Mesothelial cell of epicardium (in vitro differentiated cells): ENCODE results near the gene CEP112. TPM values are rescaled to one million over a fixed set of nuclear protein-coding genes. Genes with fewer than 3 reads are reported as not detected.

Experiments used
- DNase-seq, 2 experiments: peaks; one replicate each; pipeline ENCODE4 v3.0.0; 2021; ENCODE audit warnings: low spot score in 2 of 2; ENCODE audit not compliant: unreplicated experiment in 2 of 2
- H3K27ac Mint-ChIP-seq: 2 replicates; pipeline ENCODE4 v1.8.0; 2021; ENCODE audit warnings: mixed read lengths
- H3K27me3 Mint-ChIP-seq: 2 replicates; pipeline ENCODE4 v1.8.0; 2021; ENCODE audit warnings: low read depth, mixed read lengths
- H3K36me3 Mint-ChIP-seq: 2 replicates; pipeline ENCODE4 v1.8.0; 2021; ENCODE audit warnings: mixed read lengths
- H3K4me1 Mint-ChIP-seq: 2 replicates; pipeline ENCODE4 v1.8.0; 2021; ENCODE audit warnings: mixed read lengths
- H3K4me3 Mint-ChIP-seq: 2 replicates; pipeline ENCODE4 v1.8.0; 2021; ENCODE audit warnings: mild to moderate bottlenecking, moderate library complexity, mixed read lengths
- H3K9me3 Mint-ChIP-seq: 2 replicates; pipeline ENCODE4 v1.8.0; 2021; ENCODE audit warnings: mixed read lengths
- total RNA-seq: library from RNA; stranded (reverse); gene quantifications from 3 replicates; pipeline ENCODE4 v1.2.1, GENCODE V29; 2021
- TF ChIP-seq, protein P1 (sequence below): fragments of 200-600 bp; sonication (generic); IDR thresholded peaks from one replicate; pipeline ENCODE4 v1.5.0; 2021; ENCODE audit warnings: antibody characterized with exemption; ENCODE audit not compliant: unreplicated experiment

CEP112 gene
- total RNA-seq, 1 donor from 2014 or later, result 24.0 TPM

DNA sequence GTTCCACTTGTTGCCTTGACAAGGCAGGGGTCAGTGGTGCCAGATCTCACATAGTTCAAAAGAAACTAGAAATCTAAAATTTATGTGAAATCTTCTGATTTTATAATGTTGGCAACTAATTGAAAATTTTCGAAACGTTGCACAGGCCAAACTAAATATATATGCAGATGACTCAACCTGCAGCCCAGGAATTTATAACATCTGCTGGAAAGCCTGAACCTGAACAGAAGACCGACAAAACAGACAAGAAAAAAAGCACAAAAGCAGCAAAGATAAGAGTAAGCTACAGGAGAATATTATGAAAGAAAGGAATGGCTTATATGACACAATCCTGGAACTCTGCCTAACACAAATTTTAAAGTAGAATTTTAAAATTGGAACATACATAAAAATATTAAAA, 207.6 kb downstream of the CEP112 start:
- Mint-ChIP-seq H3K4me3 (no peak overlapping the region), H3K4me1 (no peaks in the 10 kb centered on the region), H3K36me3 (peaks cover 8% of the 10 kb centered on the region), H3K27me3 (no peaks in the 10 kb centered on the region), H3K9me3 (peaks cover 27% of the 10 kb centered on the region), H3K27ac (no peak overlapping the region)
- DNase-seq, result no peak
- TF ChIP-seq, protein P1, sequence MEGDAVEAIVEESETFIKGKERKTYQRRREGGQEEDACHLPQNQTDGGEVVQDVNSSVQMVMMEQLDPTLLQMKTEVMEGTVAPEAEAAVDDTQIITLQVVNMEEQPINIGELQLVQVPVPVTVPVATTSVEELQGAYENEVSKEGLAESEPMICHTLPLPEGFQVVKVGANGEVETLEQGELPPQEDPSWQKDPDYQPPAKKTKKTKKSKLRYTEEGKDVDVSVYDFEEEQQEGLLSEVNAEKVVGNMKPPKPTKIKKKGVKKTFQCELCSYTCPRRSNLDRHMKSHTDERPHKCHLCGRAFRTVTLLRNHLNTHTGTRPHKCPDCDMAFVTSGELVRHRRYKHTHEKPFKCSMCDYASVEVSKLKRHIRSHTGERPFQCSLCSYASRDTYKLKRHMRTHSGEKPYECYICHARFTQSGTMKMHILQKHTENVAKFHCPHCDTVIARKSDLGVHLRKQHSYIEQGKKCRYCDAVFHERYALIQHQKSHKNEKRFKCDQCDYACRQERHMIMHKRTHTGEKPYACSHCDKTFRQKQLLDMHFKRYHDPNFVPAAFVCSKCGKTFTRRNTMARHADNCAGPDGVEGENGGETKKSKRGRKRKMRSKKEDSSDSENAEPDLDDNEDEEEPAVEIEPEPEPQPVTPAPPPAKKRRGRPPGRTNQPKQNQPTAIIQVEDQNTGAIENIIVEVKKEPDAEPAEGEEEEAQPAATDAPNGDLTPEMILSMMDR, result no peak

DNA sequence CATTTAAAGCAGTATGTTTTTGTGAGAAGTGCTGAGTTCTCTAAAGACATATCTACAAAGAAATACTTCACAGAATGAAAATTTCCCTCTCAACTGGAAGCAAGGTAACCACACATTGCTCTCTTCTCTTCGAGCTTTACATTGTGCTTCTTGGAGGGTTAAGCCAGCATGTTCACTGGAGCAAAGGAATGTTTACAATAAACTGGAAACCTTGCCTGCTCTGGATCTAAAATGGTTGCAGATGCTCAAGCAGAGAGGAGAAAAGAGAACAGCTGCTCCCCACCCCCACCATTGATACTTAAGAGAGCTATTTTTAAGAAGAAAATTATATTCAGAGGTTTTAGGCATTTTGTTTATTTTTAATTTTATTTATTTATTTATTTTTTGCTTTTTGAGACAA, 213.1 kb downstream of the CEP112 start:
- TF ChIP-seq, protein P1, result no peak
- Mint-ChIP-seq H3K27ac (peak overlapping the region; percentile 8), H3K4me1 (peaks cover 4% of the 10 kb centered on the region), H3K4me3 (no peak overlapping the region), H3K9me3 (peaks cover 8% of the 10 kb centered on the region), H3K27me3 (no peaks in the 10 kb centered on the region), H3K36me3 (no peaks in the 10 kb centered on the region)
- DNase-seq, result no peak

DNA sequence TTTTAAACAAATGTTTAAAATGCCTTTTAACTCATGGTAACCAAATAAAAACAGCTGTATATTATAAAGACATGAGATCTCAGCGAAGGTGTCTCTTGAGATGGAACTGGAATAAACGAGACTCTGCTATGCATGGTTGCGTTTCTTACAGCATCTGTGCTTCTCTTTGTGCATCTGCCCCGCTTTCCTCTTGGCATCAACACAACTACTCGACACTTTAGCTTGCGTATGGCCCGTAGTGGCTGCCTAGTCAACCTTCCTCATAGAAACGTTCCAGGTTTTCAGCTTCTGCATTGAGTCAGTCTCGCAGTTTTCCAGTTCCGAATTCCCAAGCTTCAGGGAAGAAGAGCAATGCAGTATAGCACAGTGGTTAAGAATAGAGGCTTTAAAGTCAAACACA, 214.9 kb downstream of the CEP112 start:
- H3K4me1 Mint-ChIP-seq, result peaks cover 6% of the 10 kb centered on the region
- no peak overlapping the region for H3K4me3 Mint-ChIP-seq
- TF ChIP-seq, protein P1, result no peak
- no peak for DNase-seq
- no peak overlapping the region for H3K27ac Mint-ChIP-seq
- no peaks in the 10 kb centered on the region for H3K27me3 Mint-ChIP-seq
- peaks cover 3% of the 10 kb centered on the region for H3K9me3 Mint-ChIP-seq
- no peaks in the 10 kb centered on the region for H3K36me3 Mint-ChIP-seq

DNA sequence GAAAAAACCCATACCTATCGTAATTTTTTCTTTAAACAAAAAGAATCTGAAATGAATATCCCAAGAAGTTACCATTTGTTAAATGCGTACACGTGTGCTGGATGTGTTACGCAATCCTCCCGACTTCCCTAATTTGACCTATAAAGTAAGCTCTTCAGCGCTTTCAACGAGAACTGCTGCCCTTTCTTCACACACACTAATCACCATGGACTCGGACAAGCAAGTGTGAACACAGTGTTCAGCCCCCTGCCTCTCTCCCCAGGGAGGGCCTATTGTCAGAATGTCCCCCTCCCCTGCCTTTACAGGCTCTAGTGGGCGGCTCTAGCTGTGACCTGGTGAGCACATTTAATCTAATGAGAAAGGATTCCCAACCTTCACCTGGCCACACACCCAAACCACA, 216.1 kb downstream of the CEP112 start:
- Mint-ChIP-seq H3K36me3 (no peaks in the 10 kb centered on the region), H3K9me3 (peaks cover under 1% of the 10 kb centered on the region), H3K4me3 (no peak overlapping the region), H3K27ac (no peak overlapping the region), H3K27me3 (no peaks in the 10 kb centered on the region), H3K4me1 (peaks cover 6% of the 10 kb centered on the region)
- TF ChIP-seq, protein P1, result no peak
- DNase-seq, result no peak

DNA sequence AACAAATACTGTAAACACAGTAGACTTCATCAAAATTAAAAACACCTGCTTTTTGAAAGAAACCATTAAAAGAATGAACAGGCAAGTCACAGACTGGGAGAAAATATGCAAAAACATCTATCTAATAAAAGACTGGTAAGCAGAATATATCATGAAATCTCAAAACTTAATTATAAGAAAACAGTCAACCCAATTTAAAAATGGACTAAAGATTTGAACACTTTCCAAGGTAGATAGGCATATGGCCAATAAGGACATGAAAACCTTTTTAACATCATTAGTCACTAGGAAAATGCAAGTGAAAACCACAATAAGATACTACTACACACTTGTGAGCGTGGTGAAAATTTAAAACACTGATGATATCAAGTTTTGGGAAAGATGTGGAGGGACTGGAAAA, 218.7 kb downstream of the CEP112 start:
- H3K4me1 Mint-ChIP-seq, result peaks cover 2% of the 10 kb centered on the region
- no peak for DNase-seq

DNA sequence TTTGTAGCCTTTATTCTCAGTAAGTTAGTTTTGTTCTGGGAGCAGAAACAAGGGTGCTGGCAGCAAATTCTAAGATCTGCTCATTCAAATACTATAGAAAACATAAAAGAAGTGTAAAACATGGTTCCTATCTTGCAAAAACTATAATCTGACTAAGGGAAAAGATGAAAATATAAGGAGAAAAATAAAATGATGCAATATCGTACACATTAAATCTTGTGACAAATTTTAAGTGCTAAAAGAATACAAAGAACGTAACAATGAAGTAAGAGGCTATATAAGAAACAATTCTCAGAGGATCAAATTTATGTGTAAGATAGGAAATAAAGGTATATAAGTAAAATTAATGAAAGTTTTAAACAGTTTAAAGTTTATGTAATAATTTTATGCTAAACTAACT, 224.6 kb downstream of the CEP112 start:
- peaks cover 3% of the 10 kb centered on the region for H3K36me3 Mint-ChIP-seq
- H3K27me3 Mint-ChIP-seq, result no peaks in the 10 kb centered on the region
- no peak overlapping the region for H3K4me3 Mint-ChIP-seq
- H3K4me1 Mint-ChIP-seq, result peaks cover 8% of the 10 kb centered on the region
- H3K9me3 Mint-ChIP-seq, result peaks cover 9% of the 10 kb centered on the region
- H3K27ac Mint-ChIP-seq, result no peak overlapping the region
- TF ChIP-seq, protein P1, result no peak
- DNase-seq, result no peak

More for the DNA sequence above, 218.7 kb downstream of the CEP112 start:
- no peaks in the 10 kb centered on the region for H3K27me3 Mint-ChIP-seq
- H3K4me3 Mint-ChIP-seq, result no peak overlapping the region
- no peaks in the 10 kb centered on the region for H3K9me3 Mint-ChIP-seq
- peak overlapping the region; percentile 37 for H3K27ac Mint-ChIP-seq
- no peaks in the 10 kb centered on the region for H3K36me3 Mint-ChIP-seq
- TF ChIP-seq, protein P1, result no peak
